Measurements from ENCODE around the gene CABP5.

CABP5 gene

GRCh38 chr19:48060381-48060780, 16.5 kb upstream of the CABP5 start:
- peaks cover 2% of the 10 kb centered on the region for H3K4me1 ChIP-seq (ENCODE audit: control insufficient read depth, insufficient read depth, low read length)
- H3K27me3 ChIP-seq (ENCODE audit: control insufficient read depth, insufficient read depth, low read length) = no peaks in the 10 kb centered on the region
- no peaks in the 10 kb centered on the region for H3K36me3 ChIP-seq (ENCODE audit: control insufficient read depth, insufficient read depth, low read length)
- H3K4me3 ChIP-seq (ENCODE audit: low read depth, low read length) = no peak overlapping the region
- H3K9ac ChIP-seq (ENCODE audit: low read depth, low read length) = no peak overlapping the region
- H3K9me3 ChIP-seq (ENCODE audit: control insufficient read depth, insufficient read depth, low read length) = no peaks in the 10 kb centered on the region

- no peaks in the 10 kb centered on the region for H3K27me3 ChIP-seq (ENCODE audit: control insufficient read depth, insufficient read depth, low read length)
- no peaks in the 10 kb centered on the region for H3K36me3 ChIP-seq (ENCODE audit: control insufficient read depth, insufficient read depth, low read length)
- H3K9ac ChIP-seq (ENCODE audit: low read depth, low read length) = no peak overlapping the region
- H3K4me3 ChIP-seq (ENCODE audit: low read depth, low read length) = no peak overlapping the region
- H3K4me1 ChIP-seq (ENCODE audit: control insufficient read depth, insufficient read depth, low read length) = peaks cover 2% of the 10 kb centered on the region
- H3K9me3 ChIP-seq (ENCODE audit: control insufficient read depth, insufficient read depth, low read length) = no peaks in the 10 kb centered on the region
These were observed 15.5 kb upstream of the CABP5 start for GRCh38 chr19:48059331-48059730.

- Histone ChIP-seq H3K36me3 (ENCODE audit: control insufficient read depth, insufficient read depth, low read length) (no peaks in the 10 kb centered on the region), H3K4me3 (ENCODE audit: low read depth, low read length) (no peak overlapping the region), H3K27me3 (ENCODE audit: control insufficient read depth, insufficient read depth, low read length) (no peaks in the 10 kb centered on the region), H3K9me3 (ENCODE audit: control insufficient read depth, insufficient read depth, low read length) (no peaks in the 10 kb centered on the region), H3K9ac (ENCODE audit: low read depth, low read length) (no peak overlapping the region), H3K4me1 (ENCODE audit: control insufficient read depth, insufficient read depth, low read length) (no peaks in the 10 kb centered on the region)
These were observed 10.0 kb upstream of the CABP5 start for GRCh38 chr19:48053856-48054255.

- no peak overlapping the region for H3K9ac ChIP-seq (ENCODE audit: low read depth, low read length)
- H3K4me1 ChIP-seq (ENCODE audit: control insufficient read depth, insufficient read depth, low read length) = no peaks in the 10 kb centered on the region
- no peak overlapping the region for H3K4me3 ChIP-seq (ENCODE audit: low read depth, low read length)
- H3K27me3 ChIP-seq (ENCODE audit: control insufficient read depth, insufficient read depth, low read length) = no peaks in the 10 kb centered on the region
- no peaks in the 10 kb centered on the region for H3K36me3 ChIP-seq (ENCODE audit: control insufficient read depth, insufficient read depth, low read length)
- H3K9me3 ChIP-seq (ENCODE audit: control insufficient read depth, insufficient read depth, low read length) = no peaks in the 10 kb centered on the region
These were observed 9.2 kb upstream of the CABP5 start for GRCh38 chr19:48053076-48053475.

- Histone ChIP-seq H3K36me3 (ENCODE audit: control insufficient read depth, insufficient read depth, low read length) (no peaks in the 10 kb centered on the region), H3K4me3 (ENCODE audit: low read depth, low read length) (no peak overlapping the region), H3K27me3 (ENCODE audit: control insufficient read depth, insufficient read depth, low read length) (no peaks in the 10 kb centered on the region), H3K9me3 (ENCODE audit: control insufficient read depth, insufficient read depth, low read length) (no peaks in the 10 kb centered on the region), H3K9ac (ENCODE audit: low read depth, low read length) (no peak overlapping the region), H3K4me1 (ENCODE audit: control insufficient read depth, insufficient read depth, low read length) (no peaks in the 10 kb centered on the region)
These were observed 7.6 kb upstream of the CABP5 start for GRCh38 chr19:48051335-48052033.

- no peaks in the 10 kb centered on the region for H3K4me1 ChIP-seq (ENCODE audit: control insufficient read depth, insufficient read depth, low read length)
- no peaks in the 10 kb centered on the region for H3K9me3 ChIP-seq (ENCODE audit: control insufficient read depth, insufficient read depth, low read length)
- H3K27me3 ChIP-seq (ENCODE audit: control insufficient read depth, insufficient read depth, low read length) = no peaks in the 10 kb centered on the region
- H3K9ac ChIP-seq (ENCODE audit: low read depth, low read length) = no peak overlapping the region
- no peaks in the 10 kb centered on the region for H3K36me3 ChIP-seq (ENCODE audit: control insufficient read depth, insufficient read depth, low read length)
- no peak overlapping the region for H3K4me3 ChIP-seq (ENCODE audit: low read depth, low read length)
These were observed 682 bp upstream of the CABP5 start for GRCh38 chr19:48044561-48044960.

GRCh38 chr19:48041877-48042580, 1.9 kb downstream of the CABP5 start:
- H3K36me3 ChIP-seq (ENCODE audit: control insufficient read depth, insufficient read depth, low read length) = no peaks in the 10 kb centered on the region
- H3K27me3 ChIP-seq (ENCODE audit: control insufficient read depth, insufficient read depth, low read length) = no peaks in the 10 kb centered on the region
- no peak overlapping the region for H3K9ac ChIP-seq (ENCODE audit: low read depth, low read length)
- H3K9me3 ChIP-seq (ENCODE audit: control insufficient read depth, insufficient read depth, low read length) = no peaks in the 10 kb centered on the region
- H3K4me3 ChIP-seq (ENCODE audit: low read depth, low read length) = no peak overlapping the region
- H3K4me1 ChIP-seq (ENCODE audit: control insufficient read depth, insufficient read depth, low read length) = no peaks in the 10 kb centered on the region

- Histone ChIP-seq H3K9me3 (ENCODE audit: control insufficient read depth, insufficient read depth, low read length) (no peaks in the 10 kb centered on the region), H3K9ac (ENCODE audit: low read depth, low read length) (no peak overlapping the region), H3K4me3 (ENCODE audit: low read depth, low read length) (no peak overlapping the region), H3K4me1 (ENCODE audit: control insufficient read depth, insufficient read depth, low read length) (no peaks in the 10 kb centered on the region), H3K27me3 (ENCODE audit: control insufficient read depth, insufficient read depth, low read length) (no peaks in the 10 kb centered on the region), H3K36me3 (ENCODE audit: control insufficient read depth, insufficient read depth, low read length) (no peaks in the 10 kb centered on the region)
These were observed 7.1 kb downstream of the CABP5 start for GRCh38 chr19:48036765-48037164.

GRCh38 chr19:48033604-48034003, 10.3 kb downstream of the CABP5 start:
- no peaks in the 10 kb centered on the region for H3K9me3 ChIP-seq (ENCODE audit: control insufficient read depth, insufficient read depth, low read length)
- H3K4me1 ChIP-seq (ENCODE audit: control insufficient read depth, insufficient read depth, low read length) = no peaks in the 10 kb centered on the region
- H3K27me3 ChIP-seq (ENCODE audit: control insufficient read depth, insufficient read depth, low read length) = no peaks in the 10 kb centered on the region
- no peaks in the 10 kb centered on the region for H3K36me3 ChIP-seq (ENCODE audit: control insufficient read depth, insufficient read depth, low read length)
- no peak overlapping the region for H3K9ac ChIP-seq (ENCODE audit: low read depth, low read length)
- no peak overlapping the region for H3K4me3 ChIP-seq (ENCODE audit: low read depth, low read length)

GRCh38 chr19:48030073-48030472, 13.8 kb downstream of the CABP5 start:
- no peaks in the 10 kb centered on the region for H3K27me3 ChIP-seq (ENCODE audit: control insufficient read depth, insufficient read depth, low read length)
- H3K4me3 ChIP-seq (ENCODE audit: low read depth, low read length) = no peak overlapping the region
- no peaks in the 10 kb centered on the region for H3K36me3 ChIP-seq (ENCODE audit: control insufficient read depth, insufficient read depth, low read length)
- no peak overlapping the region for H3K9ac ChIP-seq (ENCODE audit: low read depth, low read length)
- no peaks in the 10 kb centered on the region for H3K9me3 ChIP-seq (ENCODE audit: control insufficient read depth, insufficient read depth, low read length)
- H3K4me1 ChIP-seq (ENCODE audit: control insufficient read depth, insufficient read depth, low read length) = no peaks in the 10 kb centered on the region

- H3K9ac ChIP-seq (ENCODE audit: low read depth, low read length) = no peak overlapping the region
- H3K4me3 ChIP-seq (ENCODE audit: low read depth, low read length) = no peak overlapping the region
- no peaks in the 10 kb centered on the region for H3K27me3 ChIP-seq (ENCODE audit: control insufficient read depth, insufficient read depth, low read length)
- H3K36me3 ChIP-seq (ENCODE audit: control insufficient read depth, insufficient read depth, low read length) = no peaks in the 10 kb centered on the region
- H3K4me1 ChIP-seq (ENCODE audit: control insufficient read depth, insufficient read depth, low read length) = no peaks in the 10 kb centered on the region
- H3K9me3 ChIP-seq (ENCODE audit: control insufficient read depth, insufficient read depth, low read length) = no peaks in the 10 kb centered on the region
These were observed 14.4 kb downstream of the CABP5 start for GRCh38 chr19:48029431-48029830.

GRCh38 chr19:48025480-48025879, 18.4 kb downstream of the CABP5 start:
- H3K27me3 ChIP-seq (ENCODE audit: control insufficient read depth, insufficient read depth, low read length) = no peaks in the 10 kb centered on the region
- H3K4me3 ChIP-seq (ENCODE audit: low read depth, low read length) = no peak overlapping the region
- no peaks in the 10 kb centered on the region for H3K4me1 ChIP-seq (ENCODE audit: control insufficient read depth, insufficient read depth, low read length)
- no peaks in the 10 kb centered on the region for H3K36me3 ChIP-seq (ENCODE audit: control insufficient read depth, insufficient read depth, low read length)
- H3K9me3 ChIP-seq (ENCODE audit: control insufficient read depth, insufficient read depth, low read length) = no peaks in the 10 kb centered on the region
- no peak overlapping the region for H3K9ac ChIP-seq (ENCODE audit: low read depth, low read length)

Data from iPS-15b (cell line).